Activated B cell treated with CpG ODN at 0.5 μM for 24 hours (primary cell): Measurements from ENCODE around the gene IFITM5. TPM values are rescaled to one million over a fixed set of nuclear protein-coding genes. Genes with fewer than 3 reads are reported as not detected.

Source experiments
- ATAC-seq: fragments of 200-7000 bp; cut with Tn5 transposase; one replicate; pipeline ENCODE4 v1.10.0; 2021; ENCODE audit warnings: low read depth, mild to moderate bottlenecking, moderate library complexity
- CTCF ChIA-PET: fragments of 350-600 bp; sonication (Branson Sonifier 250); formaldehyde crosslinking; loops from one replicate; lab custom pipeline; 2021; ENCODE audit warnings: antibody characterized with exemption; lab: Charles Lee
- POLR2A ChIA-PET: fragments of 350-600 bp; sonication (Branson Sonifier 250); formaldehyde crosslinking; loops from one replicate; lab custom pipeline; 2021; ENCODE audit warnings: antibody characterized with exemption; lab: Charles Lee
- DNase-seq: peaks from one replicate; pipeline ENCODE4 v3.0.0; 2022
- H3K27ac Mint-ChIP-seq: one replicate; pipeline ENCODE4 v1.8.0; 2020; ENCODE audit warnings: mixed read lengths
- H3K27me3 Mint-ChIP-seq: one replicate; pipeline ENCODE4 v1.8.0; 2021; ENCODE audit warnings: mixed read lengths
- H3K36me3 Mint-ChIP-seq: one replicate; pipeline ENCODE4 v1.8.0; 2021; ENCODE audit warnings: low read depth, mixed read lengths
- H3K4me1 Mint-ChIP-seq: one replicate; pipeline ENCODE4 v1.8.0; 2021; ENCODE audit warnings: mixed read lengths
- H3K4me3 Mint-ChIP-seq: one replicate; pipeline ENCODE4 v1.8.0; 2020; ENCODE audit warnings: mild to moderate bottlenecking, mixed read lengths
- H3K9me3 Mint-ChIP-seq: one replicate; pipeline ENCODE4 v1.8.0; 2020; ENCODE audit warnings: mixed read lengths
- CTCF ChIP-seq: fragments of 200-600 bp; IDR thresholded peaks from one replicate; pipeline ENCODE4 v1.8.0; 2022; ENCODE audit warnings: antibody characterized with exemption, mild to moderate bottlenecking
- intact Hi-C: fragments of 100-400 bp; cut with micrococcal nuclease; formaldehyde crosslinking; loops from one replicate; pipeline ENCODE4 v1.15.1; 2024
- total RNA-seq: library from RNA; stranded (reverse); gene quantifications from 2 replicates; pipeline ENCODE4 v1.2.3, GENCODE V29; 2022

IFITM5 gene
- total RNA-seq, 1 donor from 2014 or later: not detected

GRCh38 chr11:250740-251299 is 48.5 kb downstream of the IFITM5 start:
- no peak overlapping the region for H3K4me3 Mint-ChIP-seq
- peak overlapping the region; percentile 36 for H3K27ac Mint-ChIP-seq
- TF ChIP-seq CTCF: peak; percentile 29

GRCh38 chr11:250274-250673 is 49.1 kb downstream of the IFITM5 start:
- no peaks in the 10 kb centered on the region for H3K27me3 Mint-ChIP-seq
- intact Hi-C loops: loop anchor here (1.0 to 5.0 kb wide), 3 partner anchors 19 to 197 kb away; no protein-coding TSS in a partner anchor
- TF ChIP-seq CTCF: no peak
- ATAC-seq: no peak
- no peak for DNase-seq
- no peak overlapping the region for H3K4me3 Mint-ChIP-seq
- H3K36me3 Mint-ChIP-seq: peaks cover 83% of the 10 kb centered on the region
- H3K4me1 Mint-ChIP-seq: peaks cover 2% of the 10 kb centered on the region
- ChIA-PET CTCF (interaction anchor here (0.6 to 4.1 kb wide), 29 partner anchors 8 to 212 kb away, joined by 3 to 28 read pairs (median 6); partner anchors contain the start of genes BET1L, PGGHG, PSMD13 and RIC8A), POLR2A (interaction anchor here (0.6 to 4.8 kb wide), 9 partner anchors 13 to 165 kb away, joined by 3 to 35 read pairs (median 6); partner anchors contain the start of genes BET1L, IFITM2, PGGHG and RIC8A)
- peak overlapping the region; percentile 36 for H3K27ac Mint-ChIP-seq
- H3K9me3 Mint-ChIP-seq: no peaks in the 10 kb centered on the region

More at GRCh38 chr11:250740-251299, 48.5 kb downstream of the IFITM5 start:
- Mint-ChIP-seq H3K36me3 (peaks cover 78% of the 10 kb centered on the region), H3K27me3 (no peaks in the 10 kb centered on the region), H3K4me1 (peaks cover 2% of the 10 kb centered on the region), H3K9me3 (no peaks in the 10 kb centered on the region)
- ATAC-seq (peak; percentile 96), DNase-seq (peak; percentile 60)
- ChIA-PET CTCF (interaction anchor here (0.6 to 4.1 kb wide), 31 partner anchors 8 to 212 kb away, joined by 3 to 28 read pairs (median 6); partner anchors contain the start of genes BET1L, PGGHG, PSMD13 and RIC8A), POLR2A (interaction anchor here (0.6 to 4.8 kb wide), 11 partner anchors 14 to 255 kb away, joined by 3 to 35 read pairs (median 6); partner anchors contain the start of genes BET1L, IFITM2, PGGHG and RIC8A)
- intact Hi-C loops: loop anchor here (1.0 to 5.0 kb wide), 4 partner anchors 18 to 196 kb away; no protein-coding TSS in a partner anchor

- no peak for ATAC-seq
- H3K27me3 Mint-ChIP-seq: no peaks in the 10 kb centered on the region
- DNase-seq: no peak
- ChIA-PET CTCF (interaction anchor here (2.5 kb wide), 1 partner anchor 12 kb away, joined by 11 read pairs; no protein-coding TSS in a partner anchor), POLR2A (interaction anchor here (0.6 to 1.1 kb wide), 4 partner anchors 9 to 106 kb away, joined by 3 read pairs; no protein-coding TSS in a partner anchor)
- H3K36me3 Mint-ChIP-seq: peaks cover 92% of the 10 kb centered on the region
- H3K4me3 Mint-ChIP-seq: no peak overlapping the region
- H3K4me1 Mint-ChIP-seq: peaks cover 2% of the 10 kb centered on the region
- H3K27ac Mint-ChIP-seq: no peak overlapping the region
- intact Hi-C loops: no loop called here
- H3K9me3 Mint-ChIP-seq: no peaks in the 10 kb centered on the region
- TF ChIP-seq CTCF: no peak
Measured at GRCh38 chr11:249062-249461, 50.3 kb downstream of the IFITM5 start.

Other genes with a start within 250 kb of the IFITM5 start
- gene SCGB1C1, start 106.4 kb downstream of the IFITM5 start, total RNA-seq: not detected in 2 replicates
- 44.2 and 47.0 TPM in 2 replicates for gene BET1L, start 92.1 kb downstream of the IFITM5 start, total RNA-seq
- gene RIC8A, start 91.8 kb downstream of the IFITM5 start, total RNA-seq: 108 and 114 TPM in 2 replicates
- 21.8 and 23.0 TPM in 2 replicates for gene SIRT3, start 63.2 kb downstream of the IFITM5 start, total RNA-seq
- 147 and 149 TPM in 2 replicates for gene PSMD13, start 62.5 kb downstream of the IFITM5 start, total RNA-seq
- 0.46 and 0.64 TPM in 2 replicates for gene NLRP6, start 21.1 kb downstream of the IFITM5 start, total RNA-seq
- 62.3 and 74.1 TPM in 2 replicates for gene PGGHG, start 10.4 kb downstream of the IFITM5 start, total RNA-seq
- 112 and 125 TPM in 2 replicates for gene IFITM2, start 8.3 kb upstream of the IFITM5 start, total RNA-seq
- 21.2 and 25.3 TPM in 2 replicates for gene IFITM1, start 14.5 kb upstream of the IFITM5 start, total RNA-seq
- gene IFITM3, start 21.3 kb upstream of the IFITM5 start, total RNA-seq: 14.8 and 17.0 TPM in 2 replicates
- not detected in 2 replicates for gene B4GALNT4, start 70.0 kb upstream of the IFITM5 start, total RNA-seq
- 0.18 TPM in 1 of 2 replicates, not detected in the other for gene PKP3, start 94.7 kb upstream of the IFITM5 start, total RNA-seq
- gene SIGIRR, start 115.5 kb upstream of the IFITM5 start, total RNA-seq: 19.8 and 24.2 TPM in 2 replicates
- gene ANO9, start 142.5 kb upstream of the IFITM5 start, total RNA-seq: 37.2 and 46.1 TPM in 2 replicates
- gene PTDSS2, start 150.8 kb upstream of the IFITM5 start, total RNA-seq: 17.8 and 22.0 TPM in 2 replicates
- gene RNH1, start 207.7 kb upstream of the IFITM5 start, total RNA-seq: 101 and 103 TPM in 2 replicates
- gene HRAS, start 236.1 kb upstream of the IFITM5 start, total RNA-seq: 37.2 and 43.9 TPM in 2 replicates
- 7.1 and 7.9 TPM in 2 replicates for gene LRRC56, start 238.0 kb upstream of the IFITM5 start, total RNA-seq